ENCODE results near the gene CNTNAP5.

The CNTNAP5 gene

DNA sequence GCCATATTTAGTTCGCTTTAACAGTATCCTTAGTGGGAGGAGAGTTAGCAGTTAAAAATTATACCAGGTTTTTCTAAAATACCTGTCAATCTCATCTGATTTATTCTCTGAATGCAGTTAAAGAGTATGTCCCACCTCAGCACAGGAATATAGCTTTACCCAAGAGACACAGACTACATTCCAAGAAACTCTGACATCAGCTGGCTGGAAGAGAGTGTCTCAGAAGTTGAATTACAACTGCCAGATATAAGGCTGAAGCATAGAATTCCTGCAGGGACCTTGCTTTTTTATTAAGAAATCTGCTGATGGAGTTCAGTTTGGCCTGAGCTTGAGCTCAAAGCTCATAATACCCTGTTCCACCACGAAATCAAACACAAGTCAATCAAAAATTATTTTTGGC is 25.4 kb upstream of the CNTNAP5 start:
- Histone ChIP-seq H3K4me2 (ENCODE audit: low read depth, low read length, poor library complexity, severe bottlenecking) (no peak overlapping the region), H3K79me2 (ENCODE audit: insufficient read depth, low read length) (no peaks in the 10 kb centered on the region), H3K27me3 (ENCODE audit: insufficient read depth, low read length, poor library complexity, severe bottlenecking) (no peaks in the 10 kb centered on the region), H3F3A (ENCODE audit: low read depth) (no peaks in the 10 kb centered on the region), H3K4me1 (ENCODE audit: insufficient read depth, low read length, poor library complexity, severe bottlenecking) (peaks cover 16% of the 10 kb centered on the region), H3K9ac (ENCODE audit: low read depth, low read length, poor library complexity, severe bottlenecking) (no peak overlapping the region), H3K9me2 (replicated peaks; ENCODE audit: low read depth, low read length) (no peaks in the 10 kb centered on the region), H3K4me3 (ENCODE audit: low read length, poor library complexity, severe bottlenecking) (no peak overlapping the region), H4K20me1 (ENCODE audit: insufficient read depth, low read length, poor library complexity, severe bottlenecking) (no peaks in the 10 kb centered on the region), H2AFZ (ENCODE audit: low read length) (peak overlapping the region; percentile 44; the same call in 1 of the 2 replicates), H3K36me3 (ENCODE audit: insufficient read depth, low read length) (no peaks in the 10 kb centered on the region), H3K9me3 (ENCODE audit: insufficient read depth, low read depth, low read length) (no peaks in the 10 kb centered on the region)
- TF ChIP-seq EZH2phosphoT487 (IDR thresholded peaks at IDR 0.05; ENCODE audit: borderline replicate concordance), result no peak
- TF ChIP-seq, protein P1, sequence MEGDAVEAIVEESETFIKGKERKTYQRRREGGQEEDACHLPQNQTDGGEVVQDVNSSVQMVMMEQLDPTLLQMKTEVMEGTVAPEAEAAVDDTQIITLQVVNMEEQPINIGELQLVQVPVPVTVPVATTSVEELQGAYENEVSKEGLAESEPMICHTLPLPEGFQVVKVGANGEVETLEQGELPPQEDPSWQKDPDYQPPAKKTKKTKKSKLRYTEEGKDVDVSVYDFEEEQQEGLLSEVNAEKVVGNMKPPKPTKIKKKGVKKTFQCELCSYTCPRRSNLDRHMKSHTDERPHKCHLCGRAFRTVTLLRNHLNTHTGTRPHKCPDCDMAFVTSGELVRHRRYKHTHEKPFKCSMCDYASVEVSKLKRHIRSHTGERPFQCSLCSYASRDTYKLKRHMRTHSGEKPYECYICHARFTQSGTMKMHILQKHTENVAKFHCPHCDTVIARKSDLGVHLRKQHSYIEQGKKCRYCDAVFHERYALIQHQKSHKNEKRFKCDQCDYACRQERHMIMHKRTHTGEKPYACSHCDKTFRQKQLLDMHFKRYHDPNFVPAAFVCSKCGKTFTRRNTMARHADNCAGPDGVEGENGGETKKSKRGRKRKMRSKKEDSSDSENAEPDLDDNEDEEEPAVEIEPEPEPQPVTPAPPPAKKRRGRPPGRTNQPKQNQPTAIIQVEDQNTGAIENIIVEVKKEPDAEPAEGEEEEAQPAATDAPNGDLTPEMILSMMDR (conservative IDR thresholded peaks at IDR 0.05; ENCODE audit: low read length), result no peak

DNA sequence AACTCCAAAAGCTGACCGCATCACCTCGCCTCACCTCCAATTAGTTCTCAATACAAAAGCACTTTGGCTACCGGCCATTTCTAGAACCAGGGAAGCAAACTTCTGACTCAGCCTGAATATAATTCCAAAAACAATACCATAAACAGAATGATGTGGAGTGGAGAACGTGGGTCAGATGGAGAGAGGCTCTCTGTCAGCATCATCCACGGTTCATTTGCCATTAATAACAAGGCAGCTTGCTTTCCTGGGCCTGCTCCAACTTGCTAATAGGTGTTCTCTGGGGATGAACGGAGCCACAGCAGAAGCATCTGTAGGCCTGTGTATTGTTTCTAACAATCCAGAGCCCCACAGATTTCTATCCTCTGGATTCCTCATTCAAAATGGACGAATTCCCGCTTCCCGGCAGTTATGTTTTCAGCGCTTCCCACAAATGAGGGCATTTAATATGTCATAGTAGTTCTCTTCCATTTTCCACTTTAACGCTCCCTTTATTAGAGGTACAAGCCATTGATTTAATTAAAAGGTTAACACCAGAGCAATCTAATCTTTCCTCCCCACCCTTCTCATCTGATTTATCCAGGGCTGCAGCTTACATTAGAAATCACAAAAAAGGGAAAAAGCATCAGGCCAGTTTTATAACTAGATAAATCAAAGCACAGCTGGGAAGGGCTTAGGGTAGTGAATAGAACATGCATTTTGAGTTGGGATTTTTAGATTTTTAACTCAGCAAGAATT is 23.2 kb upstream of the CNTNAP5 start:
- no peaks in the 10 kb centered on the region for H3K27me3 ChIP-seq (ENCODE audit: insufficient read depth, low read length, poor library complexity, severe bottlenecking)
- no peak overlapping the region for H3K4me3 ChIP-seq (ENCODE audit: low read length, poor library complexity, severe bottlenecking)
- no peaks in the 10 kb centered on the region for H3K79me2 ChIP-seq (ENCODE audit: insufficient read depth, low read length)
- peaks cover 9% of the 10 kb centered on the region for H3K4me1 ChIP-seq (ENCODE audit: insufficient read depth, low read length, poor library complexity, severe bottlenecking)
- TF ChIP-seq EZH2phosphoT487 (IDR thresholded peaks at IDR 0.05; ENCODE audit: borderline replicate concordance), result no peak
- TF ChIP-seq, protein P1 (conservative IDR thresholded peaks at IDR 0.05; ENCODE audit: low read length), result no peak
- no peaks in the 10 kb centered on the region for H3K9me3 ChIP-seq (ENCODE audit: insufficient read depth, low read depth, low read length)
- no peak overlapping the region for H3K4me2 ChIP-seq (ENCODE audit: low read depth, low read length, poor library complexity, severe bottlenecking)
- no peaks in the 10 kb centered on the region for H3K36me3 ChIP-seq (ENCODE audit: insufficient read depth, low read length)
- no peaks in the 10 kb centered on the region for H3F3A ChIP-seq (ENCODE audit: low read depth)
- no peaks in the 10 kb centered on the region for H4K20me1 ChIP-seq (ENCODE audit: insufficient read depth, low read length, poor library complexity, severe bottlenecking)
- H2AFZ ChIP-seq (ENCODE audit: low read length), result no peak overlapping the region
- H3K9ac ChIP-seq (ENCODE audit: low read depth, low read length, poor library complexity, severe bottlenecking), result no peak overlapping the region
- H3K9me2 ChIP-seq (replicated peaks; ENCODE audit: low read depth, low read length), result no peaks in the 10 kb centered on the region

DNA sequence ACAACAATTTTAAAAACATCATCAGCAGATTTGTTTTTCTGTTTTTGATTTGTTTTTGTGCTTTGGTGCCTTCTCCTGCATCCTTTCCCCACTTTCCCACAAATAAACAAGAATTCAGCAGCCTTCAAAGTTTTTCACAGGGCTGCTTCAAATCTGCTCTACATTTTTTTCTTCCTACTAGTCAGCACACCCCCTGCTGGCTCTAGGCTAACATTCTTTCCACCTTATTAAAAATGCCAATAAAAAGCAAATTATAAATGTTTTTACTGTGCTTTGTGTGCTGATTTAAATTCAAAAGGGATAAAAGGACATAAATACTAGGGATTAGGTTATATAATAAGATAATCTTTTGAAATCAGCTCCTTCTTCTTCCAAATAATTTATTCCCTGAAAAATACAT is 6.2 kb upstream of the CNTNAP5 start:
- Histone ChIP-seq H3K27me3 (ENCODE audit: insufficient read depth, low read length, poor library complexity, severe bottlenecking) (no peaks in the 10 kb centered on the region), H3K4me3 (ENCODE audit: low read length, poor library complexity, severe bottlenecking) (no peak overlapping the region), H3K4me1 (ENCODE audit: insufficient read depth, low read length, poor library complexity, severe bottlenecking) (no peaks in the 10 kb centered on the region), H3K9me3 (ENCODE audit: insufficient read depth, low read depth, low read length) (no peaks in the 10 kb centered on the region), H3K36me3 (ENCODE audit: insufficient read depth, low read length) (no peaks in the 10 kb centered on the region), H3K79me2 (ENCODE audit: insufficient read depth, low read length) (no peaks in the 10 kb centered on the region), H3K4me2 (ENCODE audit: low read depth, low read length, poor library complexity, severe bottlenecking) (no peak overlapping the region), H3K9ac (ENCODE audit: low read depth, low read length, poor library complexity, severe bottlenecking) (no peak overlapping the region), H4K20me1 (ENCODE audit: insufficient read depth, low read length, poor library complexity, severe bottlenecking) (no peaks in the 10 kb centered on the region), H2AFZ (ENCODE audit: low read length) (no peak overlapping the region), H3K9me2 (replicated peaks; ENCODE audit: low read depth, low read length) (no peaks in the 10 kb centered on the region), H3F3A (ENCODE audit: low read depth) (no peaks in the 10 kb centered on the region)
- TF ChIP-seq, protein P1 (conservative IDR thresholded peaks at IDR 0.05; ENCODE audit: low read length), result peak; percentile 55
- no peak for TF ChIP-seq EZH2phosphoT487 (IDR thresholded peaks at IDR 0.05; ENCODE audit: borderline replicate concordance)
